Stimulated activated CD8-positive, alpha-beta memory T cell treated with anti-CD3 and anti-CD28 coated beads, Interleukin-15, amount 100 ng/mL, for 4 hours (primary cell): ENCODE measurements around the gene SYT2.
"Not testable (repeated sequence)": the region's sequence is repeated elsewhere in the genome, so short reads cannot be mapped to it uniquely, and the experiment has no call there.

Experiments used
- DNase-seq, 2 donors: peaks; one replicate each; pipeline ENCODE4 v3.0.0-alpha.2; 2020; ENCODE audit warnings: low read depth in 2 of 2

The SYT2 gene

GRCh38 chr1:202624088-202624780, 86.0 kb downstream of the SYT2 start:
- DNase-seq, result no peak

- DNase-seq, result not testable (repeated sequence)
Observed at GRCh38 chr1:202623476-202623875, 86.8 kb downstream of the SYT2 start.

GRCh38 chr1:202623075-202623474, 87.2 kb downstream of the SYT2 start:
- DNase-seq, result no peak

- no peak for DNase-seq
Observed at GRCh38 chr1:202622388-202622787, 87.9 kb downstream of the SYT2 start.

GRCh38 chr1:202621446-202621845, 88.8 kb downstream of the SYT2 start:
- no peak for DNase-seq

- DNase-seq, result not testable (repeated sequence)
Observed at GRCh38 chr1:202620036-202620435, 90.2 kb downstream of the SYT2 start.

GRCh38 chr1:202619505-202619904, 90.7 kb downstream of the SYT2 start:
- no peak for DNase-seq

- DNase-seq, result not testable (repeated sequence)
Observed at GRCh38 chr1:202619012-202619411, 91.2 kb downstream of the SYT2 start.

- no peak for DNase-seq
Observed at GRCh38 chr1:202616355-202616915, 93.8 kb downstream of the SYT2 start.

GRCh38 chr1:202615501-202616354, 94.5 kb downstream of the SYT2 start:
- no peak for DNase-seq

GRCh38 chr1:202615208-202615500, 95.1 kb downstream of the SYT2 start:
- DNase-seq, result not testable (repeated sequence)

GRCh38 chr1:202614363-202615207, 95.7 kb downstream of the SYT2 start:
- DNase-seq, result not testable (repeated sequence)

- no peak for DNase-seq
Observed at GRCh38 chr1:202613571-202613970, 96.7 kb downstream of the SYT2 start.

GRCh38 chr1:202612036-202612435, 98.2 kb downstream of the SYT2 start:
- not testable (repeated sequence) for DNase-seq

GRCh38 chr1:202605515-202605914, 104.7 kb downstream of the SYT2 start:
- DNase-seq, result no peak

- DNase-seq, result no peak
Observed at GRCh38 chr1:202603435-202603834, 106.8 kb downstream of the SYT2 start.

- DNase-seq, result no peak
Observed at GRCh38 chr1:202600432-202601041, 109.7 kb downstream of the SYT2 start.

GRCh38 chr1:202599669-202600431, 110.4 kb downstream of the SYT2 start:
- no peak for DNase-seq

- DNase-seq, result no peak
Observed at GRCh38 chr1:202597090-202597761, 113.0 kb downstream of the SYT2 start.

- no peak for DNase-seq
Observed at GRCh38 chr1:202596638-202597037, 113.6 kb downstream of the SYT2 start.
